Right cardiac atrium (tissue), 5 donors: ENCODE results near the gene CELA3B. TPM values are rescaled to one million over a fixed set of nuclear protein-coding genes. Genes with fewer than 3 reads are reported as not detected.
"Not testable (repeated sequence)": the region's sequence is repeated elsewhere in the genome, so short reads cannot be mapped to it uniquely, and the experiment has no call there.

Experiments used
- ATAC-seq, 2 donors: fragments of 200-7000 bp; cut with Tn5 transposase; one replicate each; pipeline versions ENCODE4 v1.8.0 to v1.9.1; 2020; ENCODE audit warnings: moderate library complexity in 2 of 2, mild to moderate bottlenecking in 1 of 2
- DNase-seq, 3 donors: peaks; one replicate each; pipeline ENCODE4 v3.0.0-alpha.2; 2020
- H3K27ac ChIP-seq: one replicate; pipeline ENCODE4 v1.5.1; 2013; ENCODE audit warnings: mild to moderate bottlenecking, low read length, control low read depth, moderate library complexity
- H3K27me3 ChIP-seq: one replicate; pipeline ENCODE4 v1.6.1; 2013; ENCODE audit not compliant: control insufficient read depth, insufficient read depth
- H3K4me1 ChIP-seq: one replicate; pipeline ENCODE4 v1.6.1; 2013; ENCODE audit warnings: low read length; ENCODE audit not compliant: control insufficient read depth, insufficient read depth
- H3K4me3 ChIP-seq: one replicate; pipeline ENCODE4 v1.5.1; 2013; ENCODE audit warnings: low read length, control low read depth
- H3K9me3 ChIP-seq: one replicate; pipeline ENCODE4 v1.6.1; 2013; ENCODE audit warnings: low read length; ENCODE audit not compliant: control insufficient read depth
- WGBS: extraction: QIAGEN DNeasy Blood & Tissue Kit; methylation state at CpG from one replicate; pipeline ENCODE4 v1.1.7; 2013; 5-methylcytosine and 5-hydroxymethylcytosine counted together
- intact Hi-C, 4 donors: fragments of 100-400 bp; cut with DNase I; formaldehyde crosslinking; loops; one replicate each; pipeline versions ENCODE4 v1.11.0 to v1.14.0; 2022 to 2023
- polyA plus RNA-seq: library from polyadenylated mRNA; stranded (reverse); fragments of 200-250 nt; gene quantifications from one replicate; pipeline ENCODE4 v1.2.3, GENCODE V29; 2013
- total RNA-seq, 4 donors: library from RNA; stranded (reverse); fragmentation: NEBNext Ultra II Directional; extraction: Animal tissue kit (Norgen Biotek cat#: 25700); gene quantifications; one replicate each; pipeline ENCODE4 v1.2.1, GENCODE V29; 2021
- donor health status: healthy with polysubstance abuse.
- donor health status: DM: no; HTN: yes; CAD: no.
- donor health status: DM: no; HTN: no; CAD: no.
- donor health status: DM: no; HTN: yes; CAD: no; lungs with severe emphysema.
- donor health status: DM: yes; HTN: yes; CAD: no.

Gene CELA3B
- total and polyA plus RNA-seq, 5 donors, result 0.09 to 0.53 TPM; not detected in 3

DNA sequence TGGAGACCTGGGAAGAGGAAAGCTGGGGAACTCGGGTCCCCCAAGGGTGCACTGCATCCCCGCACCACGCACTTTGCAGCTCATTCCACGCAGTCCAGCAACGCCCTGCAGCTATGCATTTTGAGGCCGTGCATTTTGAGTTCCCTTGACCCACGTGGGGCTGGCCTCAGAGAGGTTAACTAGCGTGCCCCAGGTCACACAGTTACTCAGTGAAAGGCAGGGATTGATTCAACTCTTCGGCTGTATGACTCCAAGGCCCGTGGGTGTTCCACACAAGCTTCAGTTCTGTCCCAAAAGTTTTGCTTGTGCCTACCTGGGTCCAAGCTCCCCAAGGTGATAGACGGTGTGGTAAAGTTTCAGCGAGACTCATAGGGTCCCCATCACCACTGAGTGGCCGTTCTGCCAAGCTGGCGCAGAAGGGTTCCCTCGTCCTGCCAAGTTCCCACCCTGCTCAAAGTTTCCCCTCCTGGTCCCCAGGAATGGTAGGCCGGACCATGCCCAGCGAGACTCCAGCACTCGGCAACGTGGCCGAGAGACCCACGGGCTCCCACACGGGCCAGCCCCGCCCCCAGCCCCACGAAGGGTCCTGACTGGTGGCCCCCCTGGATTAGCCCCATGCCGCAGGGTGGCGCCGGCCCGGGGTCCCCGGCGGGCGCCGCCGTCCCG lies 40.3 kb upstream of the CELA3B start:
- Histone ChIP-seq H3K4me3 (peak overlapping the region; percentile 79), H3K9me3 (no peaks in the 10 kb centered on the region), H3K27ac (peak overlapping the region; percentile 79), H3K4me1 (peaks cover 29% of the 10 kb centered on the region), H3K27me3 (no peaks in the 10 kb centered on the region)
- intact Hi-C loops, result loop anchor here in 1 of 4 donors (5.0 kb wide), 1 partner anchor 39 kb away; no protein-coding TSS in a partner anchor
- ATAC-seq, result no peak
- DNase-seq, result peak in 2 of 3 donors; percentile 75 to 77
- WGBS, result 2% methylated on average over 34 of the region's 34 CpGs

- DNase-seq (no peak), ATAC-seq (no peak)
- peaks cover 25% of the 10 kb centered on the region for H3K4me1 ChIP-seq
- no peaks in the 10 kb centered on the region for H3K9me3 ChIP-seq
- H3K4me3 ChIP-seq, result peak within 1 kb of the TSS; percentile 79
- under 1% methylated on average over 45 of the region's 52 CpGs for WGBS
- H3K27me3 ChIP-seq, result no peaks in the 10 kb centered on the region
- intact Hi-C loops, result loop anchor here in 1 of 4 donors (5.0 kb wide), 1 partner anchor 40 kb away; no protein-coding TSS in a partner anchor
- peak within 1 kb of the TSS; percentile 86 for H3K27ac ChIP-seq
Observed at GRCh38 chr1:21937034-21937371, 39.8 kb upstream of the CELA3B start, which contains the start of gene HSPG2. Gene HSPG2 (minus strand): TSS chr1:21937310. CDS start chr1:21937217, 93 bp downstream.

- H3K4me3 ChIP-seq, result peak overlapping the region; percentile 79
- no peaks in the 10 kb centered on the region for H3K27me3 ChIP-seq
- H3K9me3 ChIP-seq, result no peaks in the 10 kb centered on the region
- peaks cover 24% of the 10 kb centered on the region for H3K4me1 ChIP-seq
- ATAC-seq (peak; percentile 60 to 71), DNase-seq (peak; percentile 86 to 97 (median 95))
- intact Hi-C loops, result loop anchor here in 1 of 4 donors (5.0 kb wide), 1 partner anchor 40 kb away; no protein-coding TSS in a partner anchor
- WGBS, result 7% methylated on average over 66 of the region's 69 CpGs
- H3K27ac ChIP-seq, result peak overlapping the region; percentile 86
Observed at GRCh38 chr1:21937372-21938121, 39.3 kb upstream of the CELA3B start.

DNA sequence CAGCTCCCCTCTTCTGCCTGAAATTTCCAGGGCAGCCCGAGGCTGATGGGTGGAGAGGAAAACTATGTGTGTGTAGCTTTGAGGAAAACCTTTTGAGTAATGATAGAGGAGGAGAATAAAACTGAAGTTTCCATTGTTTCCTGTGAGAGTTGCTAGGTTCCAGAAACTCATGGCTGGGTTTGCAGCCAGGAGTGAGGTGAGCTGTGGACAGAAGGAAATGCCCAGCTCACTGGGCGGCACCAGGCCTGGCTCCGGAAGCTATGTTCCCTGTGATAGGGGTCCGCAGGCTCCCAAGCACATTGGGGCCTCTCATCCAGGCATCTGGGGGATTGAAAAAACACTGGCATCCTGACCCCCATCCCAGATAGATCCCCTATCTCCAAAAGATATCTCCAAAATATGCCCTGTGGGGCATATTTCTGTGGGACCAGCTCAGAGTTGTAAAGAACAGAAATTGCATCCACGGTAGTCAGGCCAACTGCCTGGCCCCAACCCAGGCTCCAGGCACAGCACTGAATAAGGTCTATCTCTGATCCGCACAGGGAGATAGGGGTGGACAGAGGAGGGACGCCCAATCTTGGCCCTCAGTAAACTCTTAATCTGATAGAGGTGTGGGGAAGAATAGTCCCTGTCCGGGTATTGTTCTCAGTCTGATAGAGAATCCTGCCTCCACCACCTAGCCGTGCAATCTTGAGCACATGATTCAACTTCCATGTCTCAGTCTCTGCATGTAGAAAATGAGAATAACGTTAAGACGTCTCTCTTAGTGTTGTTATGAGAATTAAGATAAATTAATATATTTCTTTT lies 37.9 kb upstream of the CELA3B start:
- Histone ChIP-seq H3K27ac (peak overlapping the region; percentile 87), H3K4me1 (peaks cover 18% of the 10 kb centered on the region), H3K9me3 (no peaks in the 10 kb centered on the region), H3K27me3 (no peaks in the 10 kb centered on the region), H3K4me3 (no peak overlapping the region)
- ATAC-seq, result peak; percentile 6 to 38
- intact Hi-C loops, result loop anchor here in 1 of 4 donors (5.0 kb wide), 1 partner anchor 42 kb away; no protein-coding TSS in a partner anchor
- 33% methylated on average over 11 of the region's 11 CpGs for WGBS
- peak; percentile 45 to 78 (median 58) for DNase-seq

GRCh38 chr1:21939650-21940374 lies 37.0 kb upstream of the CELA3B start:
- ATAC-seq, result peak; percentile 22 to 51
- intact Hi-C loops, result loop anchor here in 3 of 4 donors (5.0 to 10.0 kb wide), 3 partner anchors 33 to 45 kb away; no protein-coding TSS in a partner anchor

DNA sequence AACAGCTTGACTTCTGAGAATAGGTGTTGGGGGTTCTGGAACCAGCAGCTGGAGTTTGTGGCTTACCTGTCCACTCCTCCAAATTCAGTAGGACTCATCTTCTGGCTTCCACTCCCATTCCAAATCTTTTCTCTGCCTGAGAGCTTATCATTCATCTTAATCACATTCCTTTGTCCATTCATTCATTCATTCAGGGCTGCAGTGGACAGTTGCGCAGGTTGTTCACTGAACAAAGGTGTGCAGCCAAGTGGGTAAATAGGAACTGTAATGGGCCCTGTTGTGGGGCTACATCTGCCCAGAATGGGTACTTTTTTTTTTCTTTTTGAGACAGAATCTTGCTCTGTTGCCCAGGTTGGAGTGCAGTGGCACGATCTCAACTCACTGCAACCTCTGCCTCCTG lies 36.3 kb upstream of the CELA3B start:
- intact Hi-C loops, result loop anchor here in 2 of 4 donors (5.0 to 10.0 kb wide), 2 partner anchors 33 to 46 kb away; no protein-coding TSS in a partner anchor
- WGBS, result 100% methylated on average over 2 of the region's 2 CpGs

More at GRCh38 chr1:21939650-21940374, 37.0 kb upstream of the CELA3B start:
- WGBS, result 31% methylated on average over 9 of the region's 9 CpGs
- Histone ChIP-seq H3K4me1 (peaks cover 22% of the 10 kb centered on the region), H3K27me3 (no peaks in the 10 kb centered on the region), H3K9me3 (no peaks in the 10 kb centered on the region), H3K4me3 (no peak overlapping the region), H3K27ac (peak overlapping the region; percentile 87)
- DNase-seq, result peak; percentile 93 to 97 (median 94)

GRCh38 chr1:21941370-21941769 lies 35.5 kb upstream of the CELA3B start:
- Histone ChIP-seq H3K4me1 (peaks cover 22% of the 10 kb centered on the region), H3K4me3 (no peak overlapping the region), H3K9me3 (no peaks in the 10 kb centered on the region), H3K27ac (no peak overlapping the region), H3K27me3 (no peaks in the 10 kb centered on the region)
- ATAC-seq (no peak), DNase-seq (peak in 1 of 3 donors; percentile 38)
- intact Hi-C loops, result loop anchor here in 2 of 4 donors (5.0 to 10.0 kb wide), 2 partner anchors 34 to 47 kb away; no protein-coding TSS in a partner anchor
- WGBS, result 84% methylated on average over 5 of the region's 5 CpGs

More for the DNA sequence above, 36.3 kb upstream of the CELA3B start:
- peaks cover 22% of the 10 kb centered on the region for H3K4me1 ChIP-seq
- no peaks in the 10 kb centered on the region for H3K27me3 ChIP-seq
- no peak overlapping the region for H3K4me3 ChIP-seq
- DNase-seq (no peak), ATAC-seq (no peak)
- no peaks in the 10 kb centered on the region for H3K9me3 ChIP-seq
- H3K27ac ChIP-seq, result peak overlapping the region; percentile 87

- H3K27me3 ChIP-seq, result no peaks in the 10 kb centered on the region
- no peaks in the 10 kb centered on the region for H3K9me3 ChIP-seq
- intact Hi-C loops, result loop anchor here in 2 of 4 donors (5.0 to 10.0 kb wide), 2 partner anchors 35 to 48 kb away; no protein-coding TSS in a partner anchor
- 73% methylated on average over 10 of the region's 10 CpGs for WGBS
- peaks cover 22% of the 10 kb centered on the region for H3K4me1 ChIP-seq
- no peak overlapping the region for H3K4me3 ChIP-seq
- H3K27ac ChIP-seq, result peak overlapping the region; percentile 87
- no peak for DNase-seq
- no peak for ATAC-seq
Observed at GRCh38 chr1:21942464-21942863, 34.4 kb upstream of the CELA3B start.

GRCh38 chr1:21942959-21943640 lies 33.7 kb upstream of the CELA3B start:
- H3K4me3 ChIP-seq, H3K9me3 ChIP-seq, H3K27me3 ChIP-seq: not testable (repeated sequence)
- Histone ChIP-seq H3K27ac (peak overlapping the region; percentile 87), H3K4me1 (peaks cover 18% of the 10 kb centered on the region)
- intact Hi-C loops, result loop anchor here in 2 of 4 donors (5.0 to 10.0 kb wide), 2 partner anchors 36 to 48 kb away; no protein-coding TSS in a partner anchor
- peak in 2 of 3 donors; percentile 59 to 70 for DNase-seq
- 59% methylated on average over 19 of the region's 19 CpGs for WGBS
- peak; percentile 16 to 19 for ATAC-seq
